HG03095 (cell line): ENCODE data around the gene DNAJC3.
"Not testable (repeated sequence)": the region's sequence is repeated elsewhere in the genome, so short reads cannot be mapped to it uniquely, and the experiment has no call there.

Experiments
- ATAC-seq: cut with Tn5 transposase; IDR thresholded peaks from one replicate; pipeline ENCODE4 v1.9.1; 2021; ENCODE audit warnings: moderate library complexity; ENCODE audit not compliant: unreplicated experiment

The DNAJC3 gene

GRCh38 chr13:95667235-95667634, 9.7 kb upstream of the DNAJC3 start:
- not testable (repeated sequence) for ATAC-seq

GRCh38 chr13:95671597-95671996, 5.3 kb upstream of the DNAJC3 start:
- no peak for ATAC-seq

DNA sequence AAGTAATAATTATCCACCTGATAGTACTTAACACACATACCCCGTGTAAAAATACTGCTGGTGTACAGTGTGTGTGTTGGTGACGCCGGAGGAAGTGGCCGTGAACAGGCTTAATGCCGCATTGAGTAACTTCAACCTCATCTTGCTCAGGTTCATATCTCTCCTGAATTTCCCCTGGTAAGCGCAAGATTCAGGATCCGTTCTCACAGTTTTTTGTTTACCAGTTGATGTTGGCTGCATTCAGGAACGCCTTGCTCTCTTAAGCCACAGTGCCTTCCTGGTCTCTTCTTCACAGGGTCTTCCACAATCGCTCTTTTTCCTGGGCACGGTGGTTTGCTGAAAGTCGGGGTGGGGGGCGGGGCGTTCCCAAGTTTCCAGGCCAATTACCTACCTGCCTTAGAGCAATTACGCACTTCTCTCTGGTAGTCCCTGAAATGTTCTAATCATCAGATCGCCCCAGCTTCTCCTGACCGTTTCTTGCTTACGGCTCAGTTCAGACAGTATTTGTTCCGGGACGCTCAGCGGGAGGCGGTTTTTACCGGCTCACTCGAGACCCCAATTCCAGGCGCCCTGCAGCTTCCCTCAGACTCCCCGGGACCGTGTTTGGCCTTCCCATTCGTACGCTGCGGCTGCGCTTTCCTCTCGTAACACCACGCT, 706 bp upstream of the DNAJC3 start:
- ATAC-seq, result peak; percentile 5

GRCh38 chr13:95677564-95678266, 776 bp downstream of the DNAJC3 start:
- peak; percentile 7 for ATAC-seq

DNA sequence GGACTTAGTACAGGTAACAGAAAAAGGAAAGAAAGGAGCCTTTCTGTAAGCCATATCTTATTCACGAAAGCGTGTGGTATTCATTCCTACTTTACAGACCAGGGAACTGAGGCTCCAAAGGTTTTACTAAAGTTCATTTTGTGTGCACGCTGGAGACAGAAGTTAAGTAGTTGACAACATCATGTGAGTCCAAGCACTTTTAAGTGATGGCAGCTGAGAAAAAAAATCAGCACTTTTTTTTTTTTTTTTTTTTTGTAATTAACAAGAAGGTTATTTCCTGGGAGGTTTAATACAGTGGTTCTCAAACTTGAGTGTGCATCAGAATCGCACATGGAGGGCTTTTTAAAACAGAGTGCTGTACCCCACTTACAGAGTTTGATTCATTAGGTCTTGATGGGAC, 2.0 kb downstream of the DNAJC3 start:
- no peak for ATAC-seq

DNA sequence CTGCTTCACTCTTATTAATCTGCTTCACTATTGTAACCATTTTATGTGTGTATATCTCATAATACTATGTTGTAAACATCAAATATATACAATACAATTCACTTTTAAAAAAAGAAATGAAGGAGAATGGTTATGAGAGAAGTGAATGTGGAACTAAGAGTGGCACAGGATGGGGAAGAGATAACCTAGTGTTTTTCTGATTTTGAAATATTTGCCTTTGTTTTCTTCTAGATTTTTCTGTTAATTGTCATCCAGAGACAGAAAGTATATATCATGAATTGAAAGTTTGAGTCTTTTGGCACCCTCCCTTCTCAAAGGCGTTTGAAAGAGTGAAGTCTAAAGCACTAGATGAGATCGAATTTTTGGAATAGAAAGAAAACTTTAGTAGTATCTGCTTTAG, 2.8 kb downstream of the DNAJC3 start:
- ATAC-seq, result no peak

DNA sequence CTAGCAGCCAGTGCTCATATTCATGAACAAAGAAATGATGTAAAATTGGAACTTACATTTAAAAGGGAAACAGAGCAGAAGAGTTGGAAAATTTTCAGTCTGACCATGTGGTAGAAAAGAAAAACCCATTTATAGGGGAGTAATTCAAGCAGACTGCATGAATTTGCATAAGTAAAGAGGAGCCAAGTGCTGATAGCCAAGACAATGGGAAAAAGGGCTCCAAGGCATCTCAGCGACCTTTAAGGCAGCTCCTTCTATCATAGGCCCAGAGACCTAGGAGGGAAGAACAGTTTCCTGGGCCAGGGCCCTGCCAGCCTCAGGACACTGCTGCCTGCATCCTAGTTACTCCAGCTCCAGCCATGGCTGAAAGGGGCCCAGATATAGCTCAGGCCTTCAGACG, 7.5 kb downstream of the DNAJC3 start:
- ATAC-seq, result no peak

DNA sequence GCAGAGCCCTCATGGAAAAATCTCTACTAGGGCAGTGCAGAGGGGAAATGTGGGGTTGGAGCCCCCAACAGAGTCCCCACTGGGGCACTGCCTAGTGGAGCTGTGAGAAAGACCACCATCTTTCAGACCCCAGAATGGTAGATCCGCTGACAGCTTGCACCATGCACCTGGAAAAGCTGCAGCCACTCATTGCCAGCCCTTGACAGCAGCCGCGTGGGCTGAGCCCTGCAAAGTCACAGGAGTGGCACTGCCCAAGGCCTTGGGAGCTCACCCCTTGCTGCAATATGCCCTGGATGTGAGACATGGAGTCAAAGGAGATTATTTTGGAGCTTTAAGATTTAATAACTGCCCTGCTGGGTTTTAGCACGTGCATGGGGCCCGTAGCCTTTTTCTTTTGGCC, 8.0 kb downstream of the DNAJC3 start:
- ATAC-seq, result not testable (repeated sequence)

GRCh38 chr13:95689582-95689926, 12.6 kb downstream of the DNAJC3 start:
- ATAC-seq, result no peak

- not testable (repeated sequence) for ATAC-seq
Measured at GRCh38 chr13:95690986-95691385, 14.0 kb downstream of the DNAJC3 start.

GRCh38 chr13:95697052-95697680, 20.2 kb downstream of the DNAJC3 start:
- ATAC-seq, result no peak

- no peak for ATAC-seq
Measured at GRCh38 chr13:95698047-95698749, 21.3 kb downstream of the DNAJC3 start.

DNA sequence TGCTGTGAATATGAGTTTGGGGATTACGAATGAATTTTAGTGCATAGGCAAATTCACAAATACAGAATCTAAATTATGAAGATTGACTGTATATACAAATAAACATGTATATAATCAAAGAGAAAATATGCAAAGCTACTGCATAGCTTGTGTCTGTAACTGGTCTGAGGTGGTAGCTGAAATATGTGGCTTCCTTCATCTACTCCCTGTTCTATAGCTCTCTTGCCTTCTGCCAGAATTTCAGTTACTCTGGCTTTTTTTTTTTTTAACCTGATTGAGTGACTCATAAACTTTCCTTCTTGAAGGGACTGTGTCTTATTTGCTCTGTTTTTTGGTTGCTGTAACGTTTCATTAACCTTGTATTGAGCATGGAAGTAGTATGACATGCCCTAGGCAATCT, 26.6 kb downstream of the DNAJC3 start:
- ATAC-seq, result no peak

- ATAC-seq, result no peak
Measured at GRCh38 chr13:95704510-95704909, 27.6 kb downstream of the DNAJC3 start.

DNA sequence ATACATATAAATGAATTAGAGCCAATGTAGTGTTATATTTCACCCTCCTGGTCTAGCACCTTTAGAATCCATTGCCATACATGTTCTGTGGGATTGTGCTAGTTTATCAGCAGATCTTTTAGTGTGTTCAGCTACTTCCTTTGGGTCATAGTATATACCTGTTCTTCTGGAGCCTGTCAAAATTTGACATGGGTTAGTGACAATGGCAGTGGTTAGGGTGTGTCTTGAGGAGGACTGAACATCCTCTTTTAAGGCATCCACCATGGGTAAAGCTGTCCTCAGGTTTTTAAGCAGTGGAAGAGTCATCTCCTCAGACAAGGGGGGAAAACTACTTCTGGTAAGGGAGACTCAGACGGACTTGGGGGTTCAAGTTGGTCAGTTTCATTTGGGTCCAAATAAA, 29.4 kb downstream of the DNAJC3 start:
- ATAC-seq, result no peak

- no peak for ATAC-seq
Measured at GRCh38 chr13:95707035-95707434, 30.1 kb downstream of the DNAJC3 start.

DNA sequence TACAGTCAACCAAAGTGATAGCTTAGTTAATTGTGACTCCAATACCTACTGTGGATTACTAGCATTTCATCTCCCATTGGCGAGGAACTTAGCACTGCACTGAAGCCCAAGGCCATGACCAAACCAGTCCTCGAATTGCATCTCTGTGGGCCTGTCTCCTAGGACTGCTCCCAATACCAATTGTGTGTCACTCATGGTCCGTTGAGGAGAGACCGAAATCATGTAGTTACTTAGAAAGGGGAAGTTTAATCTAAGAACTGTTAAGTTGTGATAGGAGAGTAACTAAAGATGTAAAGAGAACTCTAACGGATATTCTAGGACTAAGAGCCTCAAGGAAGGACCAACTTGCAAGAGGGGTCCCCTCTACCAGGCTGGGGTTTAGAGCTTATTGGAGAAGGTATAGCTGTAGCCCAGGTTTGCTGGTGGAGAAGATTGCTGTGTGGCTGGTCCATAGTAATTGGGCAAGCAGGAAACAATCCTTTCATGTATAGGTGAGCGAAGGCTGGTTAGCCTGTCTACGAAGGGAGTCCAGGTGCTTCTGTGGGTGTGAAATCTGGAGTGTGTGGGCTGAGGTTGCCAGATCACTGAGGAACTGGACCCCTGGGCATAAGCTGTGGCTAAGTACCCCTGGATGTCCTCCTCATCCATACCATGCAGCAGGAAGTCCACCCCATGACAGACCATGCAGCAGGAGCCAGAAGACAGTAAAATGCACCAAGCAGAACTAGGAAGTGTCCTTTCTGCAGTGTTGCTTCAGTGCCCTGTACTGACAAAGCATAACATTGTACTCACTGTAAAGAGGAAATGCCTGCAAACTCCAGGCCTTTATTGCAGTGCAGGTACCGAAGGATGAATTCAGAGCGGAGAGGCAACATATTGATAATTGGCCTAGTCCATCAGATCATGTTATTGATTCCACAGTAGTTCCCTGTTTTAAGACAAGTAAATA, 30.8 kb downstream of the DNAJC3 start:
- ATAC-seq, result no peak

DNA sequence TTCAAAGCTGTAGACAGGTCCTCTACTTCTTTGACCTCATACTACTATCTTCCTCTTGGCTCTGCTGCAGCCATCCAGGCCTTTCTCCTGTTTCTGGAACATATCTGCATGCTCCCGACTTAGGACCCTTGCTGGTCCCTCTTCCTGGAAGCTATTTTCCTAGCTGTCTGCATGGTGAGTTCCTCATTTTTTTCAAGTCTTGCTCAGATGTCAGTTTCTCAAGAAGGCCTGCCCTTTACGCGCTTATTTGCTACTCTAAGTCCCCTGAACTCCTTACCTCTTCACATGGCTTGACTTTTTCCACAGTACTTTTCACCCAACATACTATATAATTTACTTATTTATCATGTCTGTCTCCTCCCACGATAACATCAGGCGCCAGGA, 31.4 kb downstream of the DNAJC3 start:
- ATAC-seq, result no peak

DNA sequence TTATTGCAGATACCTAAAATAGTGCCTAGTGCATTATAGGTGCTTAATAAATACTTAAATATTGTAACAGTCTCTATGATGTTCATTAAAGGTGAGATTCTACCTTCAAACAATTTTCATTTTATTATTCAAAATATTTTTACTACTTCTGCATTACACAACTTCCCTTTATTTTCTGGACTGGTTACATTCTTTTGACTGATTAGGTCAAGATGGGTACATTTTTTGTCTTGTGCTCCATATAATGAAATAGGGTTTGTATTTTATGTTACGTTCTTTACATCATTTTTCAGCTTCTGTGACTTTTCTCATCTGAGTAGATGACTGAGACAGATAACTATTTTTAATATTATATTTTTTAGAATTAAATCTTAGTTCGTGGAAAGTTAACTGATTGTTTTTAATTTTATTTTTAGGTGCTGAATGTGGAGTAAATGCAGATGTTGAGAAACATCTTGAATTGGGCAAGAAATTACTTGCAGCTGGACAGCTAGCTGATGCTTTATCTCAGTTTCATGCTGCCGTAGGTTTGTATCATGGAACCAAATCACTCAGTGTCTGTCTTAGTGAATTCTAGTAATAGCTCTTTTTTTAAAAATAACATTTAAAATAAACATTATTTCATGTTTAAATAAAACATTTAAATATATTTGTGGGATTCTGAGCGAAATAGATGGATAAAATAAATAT, 32.0 kb downstream of the DNAJC3 start:
- no peak for ATAC-seq

DNA sequence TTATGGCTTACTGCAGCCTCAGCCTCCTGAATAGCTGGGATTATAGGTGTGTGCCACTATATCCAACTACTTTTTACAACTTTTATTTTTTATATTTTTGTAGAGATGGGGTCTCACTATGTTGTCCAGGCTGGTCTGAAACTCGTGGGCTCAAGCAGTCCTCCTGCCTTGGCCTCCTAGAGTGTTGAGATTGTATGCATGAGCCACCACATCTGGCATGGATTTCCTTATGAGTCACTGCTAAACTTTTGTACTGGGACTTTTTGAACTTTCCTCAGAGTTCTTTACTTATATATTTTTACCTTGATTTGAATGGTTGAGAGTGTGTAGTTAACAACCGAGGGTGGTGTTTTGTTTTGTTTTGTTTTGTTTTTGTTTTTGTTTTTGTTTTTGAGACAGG, 33.4 kb downstream of the DNAJC3 start:
- ATAC-seq, result no peak
